Measurements from ENCODE around the gene DDTL.
A peak's percentile ranks its signal among the peaks of the same experiment; 100 is the strongest.
"Not testable (repeated sequence)": the region's sequence is repeated elsewhere in the genome, so short reads cannot be mapped to it uniquely, and the experiment has no call there.

The DDTL gene

GRCh38 chr22:23952794-23953405 lies 13.8 kb upstream of the DDTL start:
- H3K4me3 ChIP-seq (ENCODE audit: control insufficient read depth, low read depth, low read length); DNase-seq (ENCODE audit: low read depth): not testable (repeated sequence)

- not testable (repeated sequence) for DNase-seq (ENCODE audit: low read depth); H3K4me3 ChIP-seq (ENCODE audit: control insufficient read depth, low read depth, low read length)
Observed at GRCh38 chr22:23953485-23953884, 13.2 kb upstream of the DDTL start.

- H3K4me3 ChIP-seq (ENCODE audit: control insufficient read depth, low read depth, low read length); DNase-seq (ENCODE audit: low read depth): not testable (repeated sequence)
Observed at GRCh38 chr22:23954193-23954990, 12.3 kb upstream of the DDTL start.

- H3K4me3 ChIP-seq (ENCODE audit: control insufficient read depth, low read depth, low read length); DNase-seq (ENCODE audit: low read depth): not testable (repeated sequence)
Observed at GRCh38 chr22:23954991-23955305, 11.7 kb upstream of the DDTL start.

GRCh38 chr22:23955886-23956285 lies 10.8 kb upstream of the DDTL start:
- DNase-seq (ENCODE audit: low read depth); H3K4me3 ChIP-seq (ENCODE audit: control insufficient read depth, low read depth, low read length): not testable (repeated sequence)

GRCh38 chr22:23956301-23956900 lies 10.3 kb upstream of the DDTL start:
- DNase-seq (ENCODE audit: low read depth); H3K4me3 ChIP-seq (ENCODE audit: control insufficient read depth, low read depth, low read length): not testable (repeated sequence)
- peak; percentile 23 for TF ChIP-seq CTCF (conservative IDR thresholded peaks at IDR 0.05; ENCODE audit: control insufficient read depth, insufficient read depth, low read depth, low read length)

- not testable (repeated sequence) for H3K4me3 ChIP-seq (ENCODE audit: control insufficient read depth, low read depth, low read length)
Observed at GRCh38 chr22:23961084-23961771, 5.5 kb upstream of the DDTL start, which contains the start of gene GSTT2B. TSS of gene GSTT2B (minus strand) at chr22:23961195. CDS start at chr22:23961131, 64 bp downstream.

GRCh38 chr22:23966094-23966493 lies 594 bp upstream of the DDTL start:
- H3K4me3 ChIP-seq (ENCODE audit: control insufficient read depth, low read depth, low read length); DNase-seq (ENCODE audit: low read depth): not testable (repeated sequence)

More at GRCh38 chr22:23961084-23961771, 5.5 kb upstream of the DDTL start, which contains the start of gene GSTT2B:
- not testable (repeated sequence) for DNase-seq (ENCODE audit: low read depth)

- H3K4me3 ChIP-seq (ENCODE audit: control insufficient read depth, low read depth, low read length), result no peak overlapping the region
- no peak for TF ChIP-seq CTCF (conservative IDR thresholded peaks at IDR 0.05; ENCODE audit: control insufficient read depth, insufficient read depth, low read depth, low read length)
- DNase-seq (ENCODE audit: low read depth), result no peak
Observed at GRCh38 chr22:23969071-23969470, 2.4 kb downstream of the DDTL start.

GRCh38 chr22:23970201-23970641 lies 3.5 kb downstream of the DDTL start:
- TF ChIP-seq CTCF (conservative IDR thresholded peaks at IDR 0.05; ENCODE audit: control insufficient read depth, insufficient read depth, low read depth, low read length), result no peak
- no peak overlapping the region for H3K4me3 ChIP-seq (ENCODE audit: control insufficient read depth, low read depth, low read length)
- DNase-seq (ENCODE audit: low read depth), result no peak

All from fibroblast of mammary gland (primary cell).